Right lobe of liver (tissue), 4 donors: Measurements from ENCODE around the gene CLEC1B.

Experiments used
- CTCF ChIP-seq, 4 donors: fragments of 200-600 bp in 3 of 4; fragments of 450-650 bp in 1 of 4; IDR thresholded peaks; one replicate each; pipeline versions ENCODE4 v1.5.1 to v1.8.0; 2016 to 2022; ENCODE audit warnings: antibody characterized with exemption in 4 of 4, mild to moderate bottlenecking in 2 of 4
- POLR2A ChIP-seq: fragments of 450-650 bp; IDR thresholded peaks from one replicate; pipeline ENCODE4 v1.6.1; 2017; ENCODE audit warnings: antibody characterized with exemption, mild to moderate bottlenecking
- donor health status: DM: no; HTN: no; CAD: no.
- donor health status: DM: no; HTN: no; CAD: no.
- donor health status: DM: no; HTN: yes; CAD: no.

- no peak for TF ChIP-seq CTCF (IDR thresholded peaks at IDR 0.05)
- TF ChIP-seq POLR2A = no peak
Measured at GRCh38 chr12:9992296-9992695, 6.6 kb downstream of the CLEC1B start.
